RWPE1 (cell line): ENCODE data around the gene RNASE11.
A peak's percentile ranks its signal among the peaks of the same experiment; 100 is the strongest.

Experiments
- CTCF ChIA-PET: fragments of 350-600 bp; sonication (Branson Sonifier 250); formaldehyde crosslinking; extraction: SDS; loops from one replicate; lab custom pipeline; 2021; lab: Yijun Ruan, JAX
- POLR2A ChIA-PET: fragments of 400-600 bp; formaldehyde crosslinking; extraction: SDS; loops from one replicate; lab custom pipeline; 2020; ENCODE audit warnings: antibody characterized with exemption; ENCODE audit not compliant: low non-redundant PET; lab: Yijun Ruan, JAX
- DNase-seq: peaks from one replicate; pipeline ENCODE4 v3.0.0; 2012; ENCODE audit warnings: low spot score
- H3K27ac ChIP-seq: fragments of 450-650 bp; 2 replicates; pipeline ENCODE4 v1.5.1; 2017
- TF ChIP-seq, protein P1 (sequence below): fragments of 450-650 bp; conservative IDR thresholded peaks from 2 replicates; pipeline ENCODE4 v1.5.1; 2017; ENCODE audit warnings: low read depth, mild to moderate bottlenecking

RNASE11 gene

GRCh38 chr14:20630340-20631022, 42.7 kb upstream of the RNASE11 start:
- ChIA-PET POLR2A (no interaction called here), CTCF (interaction anchor here (1.0 to 2.2 kb wide), 3 partner anchors 18 to 60 kb away, joined by 3 to 9 read pairs (median 6); no protein-coding TSS in a partner anchor)
- DNase-seq, result no peak
- TF ChIP-seq, protein P1, sequence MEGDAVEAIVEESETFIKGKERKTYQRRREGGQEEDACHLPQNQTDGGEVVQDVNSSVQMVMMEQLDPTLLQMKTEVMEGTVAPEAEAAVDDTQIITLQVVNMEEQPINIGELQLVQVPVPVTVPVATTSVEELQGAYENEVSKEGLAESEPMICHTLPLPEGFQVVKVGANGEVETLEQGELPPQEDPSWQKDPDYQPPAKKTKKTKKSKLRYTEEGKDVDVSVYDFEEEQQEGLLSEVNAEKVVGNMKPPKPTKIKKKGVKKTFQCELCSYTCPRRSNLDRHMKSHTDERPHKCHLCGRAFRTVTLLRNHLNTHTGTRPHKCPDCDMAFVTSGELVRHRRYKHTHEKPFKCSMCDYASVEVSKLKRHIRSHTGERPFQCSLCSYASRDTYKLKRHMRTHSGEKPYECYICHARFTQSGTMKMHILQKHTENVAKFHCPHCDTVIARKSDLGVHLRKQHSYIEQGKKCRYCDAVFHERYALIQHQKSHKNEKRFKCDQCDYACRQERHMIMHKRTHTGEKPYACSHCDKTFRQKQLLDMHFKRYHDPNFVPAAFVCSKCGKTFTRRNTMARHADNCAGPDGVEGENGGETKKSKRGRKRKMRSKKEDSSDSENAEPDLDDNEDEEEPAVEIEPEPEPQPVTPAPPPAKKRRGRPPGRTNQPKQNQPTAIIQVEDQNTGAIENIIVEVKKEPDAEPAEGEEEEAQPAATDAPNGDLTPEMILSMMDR, result no peak
- H3K27ac ChIP-seq, result no peak overlapping the region

DNA sequence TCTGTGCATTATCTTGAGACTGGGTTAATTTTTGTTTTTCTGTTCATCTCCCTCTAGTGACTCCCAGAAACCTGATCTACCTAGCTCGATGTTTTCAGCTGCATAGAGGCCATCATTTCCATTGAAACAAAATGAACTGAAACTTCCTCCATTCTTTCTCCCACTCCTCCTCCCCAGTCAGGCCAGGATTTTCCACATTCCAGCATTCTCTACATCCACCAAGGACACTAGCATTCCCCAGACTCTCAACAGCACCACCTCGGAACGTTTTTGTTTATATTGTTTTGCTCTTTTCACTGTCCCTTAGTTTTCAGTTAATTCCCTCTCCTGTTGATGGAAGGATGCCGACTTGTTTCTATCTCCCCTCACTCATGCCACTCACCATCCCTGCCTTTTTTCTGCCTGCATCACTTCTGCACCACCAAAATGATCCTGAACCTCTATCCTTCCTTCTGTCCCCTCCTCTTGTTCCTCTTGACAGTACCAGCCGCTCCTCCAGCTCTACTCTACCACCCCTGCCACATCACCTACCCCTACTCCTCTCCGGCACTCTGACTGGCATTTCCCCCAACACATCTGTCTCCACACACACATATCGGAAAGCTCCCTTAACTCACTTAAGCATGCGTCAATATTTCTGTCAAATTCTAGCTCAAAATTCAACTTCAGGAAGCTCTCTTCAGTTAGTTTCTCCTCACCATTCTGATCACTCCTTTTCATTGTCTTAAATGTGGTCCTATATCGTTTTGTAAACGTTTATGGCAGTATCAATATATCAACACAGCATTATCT, 40.5 kb upstream of the RNASE11 start:
- POLR2A ChIA-PET, result no interaction called here
- DNase-seq, result no peak
- H3K27ac ChIP-seq, result no peak overlapping the region
- CTCF ChIA-PET, result interaction anchor here (0.6 kb wide), 1 partner anchor 312 kb away, joined by 3 read pairs; no protein-coding TSS in a partner anchor
- TF ChIP-seq, protein P1, result no peak

- POLR2A ChIA-PET, result no interaction called here
- H3K27ac ChIP-seq, result no peak overlapping the region
- CTCF ChIA-PET, result interaction anchor here (0.6 kb wide), 1 partner anchor 313 kb away, joined by 3 read pairs; no protein-coding TSS in a partner anchor
- no peak for DNase-seq
- TF ChIP-seq, protein P1, result no peak
These were observed 39.7 kb upstream of the RNASE11 start for GRCh38 chr14:20627346-20628027.

DNA sequence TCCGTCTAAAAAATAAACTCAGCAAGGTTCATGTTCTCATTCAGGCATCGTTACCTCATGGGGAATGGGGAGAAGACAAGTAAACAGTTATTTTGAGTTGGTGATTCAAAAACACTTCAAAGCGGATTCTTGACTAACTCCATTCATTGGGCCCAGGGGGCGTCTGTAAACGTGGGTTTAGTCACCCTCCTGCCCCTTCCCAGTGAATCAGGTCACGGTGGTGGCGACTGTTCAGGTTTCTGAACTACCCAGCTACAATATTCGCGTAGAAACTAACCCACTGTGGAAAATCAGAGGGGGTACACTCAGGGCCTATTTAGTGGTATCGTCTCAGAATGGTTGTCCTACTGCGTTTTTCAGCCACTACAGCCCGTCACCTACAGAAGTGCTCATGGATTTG, 38.5 kb upstream of the RNASE11 start:
- ChIA-PET POLR2A (no interaction called here), CTCF (no interaction called here)
- no peak overlapping the region for H3K27ac ChIP-seq
- TF ChIP-seq, protein P1, result no peak
- DNase-seq, result no peak

DNA sequence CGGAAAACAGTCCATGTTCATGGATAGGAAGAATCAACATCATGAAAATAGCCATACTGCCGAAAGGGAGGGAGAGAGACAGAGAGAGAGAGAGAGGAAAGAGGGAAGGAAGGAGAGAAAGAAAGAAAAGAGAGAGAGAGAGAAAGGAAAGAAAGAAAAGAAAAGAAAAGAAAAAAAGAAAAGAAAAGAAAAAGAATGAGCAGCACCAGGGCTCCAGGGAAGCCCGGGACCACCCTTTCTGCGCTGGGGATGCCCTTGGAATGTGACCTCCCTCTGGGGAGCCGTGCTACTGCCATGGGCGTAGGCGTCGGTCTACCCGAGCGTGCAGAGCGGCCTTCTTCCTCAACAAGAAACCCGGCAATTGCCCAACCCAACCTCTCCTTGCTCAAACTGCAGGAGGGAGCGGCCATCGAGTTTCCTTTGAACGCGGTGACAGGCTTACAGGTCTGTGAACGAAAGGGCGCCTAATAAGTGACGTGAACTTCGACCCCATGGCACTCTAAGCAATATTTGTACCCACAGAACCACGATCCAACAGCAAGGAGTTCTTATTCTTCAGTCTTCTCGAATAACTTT, 36.8 kb upstream of the RNASE11 start:
- peak overlapping the region; percentile 40; the same call in 1 of the 2 replicates for H3K27ac ChIP-seq
- no peak for DNase-seq
- CTCF ChIA-PET, result no interaction called here
- TF ChIP-seq, protein P1, result no peak
- POLR2A ChIA-PET, result no interaction called here

GRCh38 chr14:20623798-20624197, 36.0 kb upstream of the RNASE11 start:
- TF ChIP-seq, protein P1, result no peak
- no peak overlapping the region for H3K27ac ChIP-seq
- DNase-seq, result no peak
- ChIA-PET CTCF (no interaction called here), POLR2A (no interaction called here)
